CD4-positive, CD25-positive, alpha-beta regulatory T cell (primary cell): ENCODE data around the gene MMD. TPM values are rescaled to one million over a fixed set of nuclear protein-coding genes. Genes with fewer than 3 reads are reported as not detected.

Experiments used
- ATAC-seq, 2 donors: fragments of 150-1000 bp; cut with Tn5 transposase; one replicate each; pipeline ENCODE4 v1.10.0; 2021; ENCODE audit warnings: low read depth in 2 of 2, moderate number of reproducible peaks in 2 of 2, moderate library complexity in 1 of 2
- DNase-seq, 3 donors: peaks; one replicate each; pipeline versions ENCODE4 v3.0.0 to v3.0.0-alpha.2; 2012 to 2022; ENCODE audit warnings: mixed read lengths in 1 of 3
- H3K27ac ChIP-seq: one replicate; pipeline ENCODE4 v1.7.0; 2013; ENCODE audit warnings: mild to moderate bottlenecking, low read length; ENCODE audit not compliant: insufficient read depth, poor library complexity, severe bottlenecking
- H3K27me3 ChIP-seq: one replicate; pipeline ENCODE4 v1.7.0; 2013; ENCODE audit warnings: low read length; ENCODE audit not compliant: control insufficient read depth, insufficient read depth
- H3K36me3 ChIP-seq: one replicate; pipeline ENCODE4 v1.7.0; 2013; ENCODE audit warnings: mild to moderate bottlenecking, low read length, moderate library complexity; ENCODE audit not compliant: control insufficient read depth, insufficient read depth
- H3K4me1 ChIP-seq: 2 replicates; pipeline ENCODE4 v1.7.0; 2013; ENCODE audit warnings: mild to moderate bottlenecking, low read length; ENCODE audit not compliant: insufficient read depth, control insufficient read depth, poor library complexity, severe bottlenecking
- H3K4me3 ChIP-seq: one replicate; pipeline ENCODE4 v1.7.0; 2013; ENCODE audit warnings: low read depth, mild to moderate bottlenecking, low read length, moderate library complexity
- H3K9me3 ChIP-seq, 2 experiments: 1 replicate in 1 of 2; 2 replicates in 1 of 2; pipeline ENCODE4 v1.7.0; 2013; ENCODE audit warnings: low read length in 2 of 2, mild to moderate bottlenecking in 1 of 2, moderate library complexity in 1 of 2; ENCODE audit not compliant: control insufficient read depth in 2 of 2
- H3K27ac Mint-ChIP-seq, 3 donors: one replicate each; pipeline ENCODE4 v1.8.0; 2020 to 2022; ENCODE audit warnings: mild to moderate bottlenecking in 3 of 3, mixed read lengths in 3 of 3, moderate library complexity in 2 of 3
- H3K27me3 Mint-ChIP-seq: one replicate; pipeline ENCODE4 v1.8.0; 2022; ENCODE audit warnings: mild to moderate bottlenecking, mixed read lengths
- H3K36me3 Mint-ChIP-seq: one replicate; pipeline ENCODE4 v1.8.0; 2020; ENCODE audit warnings: mixed read lengths
- H3K4me1 Mint-ChIP-seq, 4 donors: one replicate each; pipeline ENCODE4 v1.8.0; 2020 to 2022; ENCODE audit warnings: mixed read lengths in 4 of 4, mild to moderate bottlenecking in 1 of 4
- H3K4me3 Mint-ChIP-seq, 4 donors: one replicate each; pipeline ENCODE4 v1.8.0; 2020 to 2022; ENCODE audit warnings: mild to moderate bottlenecking in 4 of 4, mixed read lengths in 4 of 4, moderate library complexity in 3 of 4
- H3K9me3 Mint-ChIP-seq, 7 donors: one replicate each; pipeline ENCODE4 v1.8.0; 2020 to 2022; ENCODE audit warnings: mixed read lengths in 7 of 7, mild to moderate bottlenecking in 3 of 7, moderate library complexity in 2 of 7
- polyA plus RNA-seq, 4 donors: library from polyadenylated mRNA; unstranded; fragments of 300-500 nt; fragmentation: Illumina TruSeq; gene quantifications; one replicate each; pipeline ENCODE4 v1.2.3, GENCODE V29; 2021
- total RNA-seq: library from RNA; stranded (reverse); gene quantifications from one replicate; pipeline ENCODE4 v1.2.3, GENCODE V29; 2022

MMD gene
- total and polyA plus RNA-seq, 5 donors from 2014 or later, result 10.1 to 17.8 (median 12.0) TPM

DNA sequence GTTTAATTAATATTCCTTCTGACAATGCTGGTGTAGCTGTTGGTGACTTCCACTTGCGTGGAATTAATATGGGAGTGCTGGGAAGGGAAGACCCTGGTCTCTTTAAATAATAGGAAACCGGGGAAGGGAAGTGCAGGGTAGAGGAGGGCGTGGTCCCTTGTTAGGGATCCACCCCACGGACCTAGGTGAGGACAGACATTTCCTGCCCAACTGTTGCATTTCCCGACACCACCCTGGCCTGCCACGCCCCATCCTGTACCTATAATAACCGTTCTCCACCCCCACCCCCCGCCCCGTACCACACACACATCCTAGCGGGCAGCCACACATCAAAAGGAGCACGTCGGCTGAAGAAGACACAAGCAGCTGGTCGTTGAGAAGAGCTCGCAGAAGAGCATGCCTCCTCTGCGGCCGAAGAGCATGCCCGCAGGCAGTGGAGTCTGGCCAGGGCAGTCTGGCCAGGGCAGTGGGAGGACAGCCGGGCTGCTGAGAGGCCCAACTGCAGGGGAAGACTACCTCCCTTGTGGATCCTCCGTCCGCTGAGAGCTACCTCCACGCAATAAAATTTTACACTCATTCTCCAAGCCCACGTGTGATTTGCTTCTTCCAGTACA lies 36.8 kb upstream of the MMD start:
- no peak overlapping the region for H3K4me3 ChIP-seq
- peaks cover 1% of the 10 kb centered on the region for H3K27me3 ChIP-seq
- H3K4me3 Mint-ChIP-seq, result no peak overlapping the region
- H3K27ac ChIP-seq, result no peak overlapping the region
- peaks cover 11% of the 10 kb centered on the region for H3K27me3 Mint-ChIP-seq
- DNase-seq, result peak in 1 of 3 donors; percentile 14
- H3K4me1 ChIP-seq, result no peaks in the 10 kb centered on the region
- H3K9me3 Mint-ChIP-seq, result peaks cover 0 to 1% (median 0%) of the 10 kb centered on the region in 7 donors
- no peaks in the 10 kb centered on the region for H3K36me3 Mint-ChIP-seq
- H3K9me3 ChIP-seq, result no peaks in the 10 kb centered on the region
- no peaks in the 10 kb centered on the region for H3K36me3 ChIP-seq
- no peak overlapping the region for H3K27ac Mint-ChIP-seq
- H3K4me1 Mint-ChIP-seq, result peaks cover 0 to 6% (median 4%) of the 10 kb centered on the region in 4 donors
- ATAC-seq, result no peak

DNA sequence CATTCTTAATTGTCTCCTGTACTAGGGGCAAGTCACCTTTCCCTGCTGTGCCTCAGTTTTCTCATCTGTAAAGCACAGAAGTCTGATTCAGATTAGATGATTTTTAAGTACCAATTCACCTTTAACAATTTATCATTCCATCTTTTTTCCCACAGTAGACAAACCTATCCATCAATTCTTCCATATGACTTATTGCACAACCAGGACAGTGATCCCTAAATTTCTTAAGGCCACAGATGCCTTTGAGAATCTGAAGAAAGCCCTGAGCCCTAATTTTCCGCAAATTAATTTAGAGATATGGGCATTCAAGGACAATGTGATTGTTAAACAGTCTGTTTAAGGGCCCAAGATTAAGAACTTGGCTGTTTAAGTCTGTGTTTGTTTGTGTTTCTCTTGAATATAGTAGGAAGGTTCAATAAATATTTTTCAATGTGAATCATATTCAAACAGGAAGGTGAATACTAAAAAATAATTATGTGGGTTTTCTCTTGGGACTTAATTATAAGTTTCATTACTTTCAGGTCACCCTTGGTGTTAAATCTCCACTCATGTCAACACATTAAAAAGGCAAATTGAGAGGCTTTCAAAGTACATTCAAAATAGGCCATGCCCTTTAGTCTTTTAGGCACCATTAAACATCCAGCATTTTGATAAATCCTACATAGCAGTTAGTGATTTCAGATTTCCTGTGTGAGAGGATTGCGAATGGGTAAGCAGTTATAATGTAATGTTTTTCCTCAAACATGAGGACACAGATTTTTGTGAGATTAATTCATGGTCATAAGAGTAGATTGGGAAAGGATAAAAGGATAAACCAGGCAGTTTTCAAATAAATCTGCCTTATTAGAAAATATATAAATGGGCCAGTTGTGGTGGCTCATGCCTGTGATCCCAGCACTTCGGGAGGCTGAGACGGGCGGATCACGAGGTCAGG lies 34.9 kb upstream of the MMD start:
- Mint-ChIP-seq H3K36me3 (no peaks in the 10 kb centered on the region), H3K27ac (peak overlapping the region in 1 of 3 donors; percentile 53), H3K4me3 (no peak overlapping the region), H3K4me1 (peaks cover 0 to 6% (median 4%) of the 10 kb centered on the region in 4 donors), H3K27me3 (peaks cover 11% of the 10 kb centered on the region), H3K9me3 (peaks cover 0 to 1% (median 0%) of the 10 kb centered on the region in 7 donors)
- no peak overlapping the region for H3K27ac ChIP-seq
- ATAC-seq, result no peak
- peaks cover 1% of the 10 kb centered on the region for H3K27me3 ChIP-seq
- no peaks in the 10 kb centered on the region for H3K36me3 ChIP-seq
- H3K4me1 ChIP-seq, result no peaks in the 10 kb centered on the region
- no peak for DNase-seq
- no peak overlapping the region for H3K4me3 ChIP-seq
- H3K9me3 ChIP-seq, result no peaks in the 10 kb centered on the region

GRCh38 chr17:55454906-55455474 lies 33.4 kb upstream of the MMD start:
- H3K4me1 ChIP-seq, result no peaks in the 10 kb centered on the region
- H3K27me3 ChIP-seq, result peaks cover 3% of the 10 kb centered on the region
- H3K4me3 ChIP-seq, result no peak overlapping the region
- H3K36me3 ChIP-seq, result no peaks in the 10 kb centered on the region
- H3K9me3 ChIP-seq, result no peaks in the 10 kb centered on the region
- H3K27ac ChIP-seq, result no peak overlapping the region
- ATAC-seq (no peak), DNase-seq (no peak)
- Mint-ChIP-seq H3K4me3 (no peak overlapping the region), H3K27ac (no peak overlapping the region), H3K36me3 (no peaks in the 10 kb centered on the region), H3K4me1 (peaks cover 0 to 6% (median 4%) of the 10 kb centered on the region in 4 donors), H3K27me3 (peaks cover 11% of the 10 kb centered on the region), H3K9me3 (peaks cover 0 to 1% (median 0%) of the 10 kb centered on the region in 7 donors)

DNA sequence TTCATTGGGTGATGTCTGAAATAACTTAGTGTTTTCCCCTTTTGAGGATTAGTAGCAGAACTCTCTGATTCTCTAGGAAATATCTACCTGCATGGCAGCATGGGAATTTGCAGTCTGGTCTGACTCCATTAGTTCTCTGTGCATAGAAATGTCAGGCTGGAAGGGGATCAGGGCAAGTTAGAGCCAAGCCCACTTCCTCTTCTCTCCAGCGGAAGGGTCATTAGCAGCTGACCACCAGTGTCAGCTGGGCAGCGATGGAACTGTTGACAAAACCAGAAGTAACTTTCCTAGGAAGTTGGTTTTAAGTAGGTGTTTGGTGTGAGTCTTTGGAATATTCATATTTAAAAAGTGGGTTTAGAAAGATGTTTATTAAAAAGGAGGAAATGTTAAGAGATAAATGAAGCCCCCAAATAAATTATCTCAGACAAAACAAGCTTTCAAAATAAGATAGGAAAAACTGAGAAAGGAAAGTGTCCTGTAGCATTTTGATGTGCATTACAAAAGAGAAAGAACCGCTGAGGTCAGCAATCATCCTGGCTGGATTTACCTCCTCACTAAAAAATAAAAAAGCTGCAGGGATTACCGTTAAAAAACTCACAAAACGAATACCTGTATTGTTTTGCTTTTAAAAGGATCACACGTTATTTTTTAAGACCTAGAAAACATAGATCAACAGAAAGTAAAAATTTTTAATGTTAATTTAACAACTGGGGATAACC lies 32.4 kb upstream of the MMD start:
- H3K4me3 Mint-ChIP-seq, result no peak overlapping the region
- H3K36me3 Mint-ChIP-seq, result no peaks in the 10 kb centered on the region
- H3K4me1 Mint-ChIP-seq, result peaks cover 0 to 6% (median 3%) of the 10 kb centered on the region in 4 donors

DNA sequence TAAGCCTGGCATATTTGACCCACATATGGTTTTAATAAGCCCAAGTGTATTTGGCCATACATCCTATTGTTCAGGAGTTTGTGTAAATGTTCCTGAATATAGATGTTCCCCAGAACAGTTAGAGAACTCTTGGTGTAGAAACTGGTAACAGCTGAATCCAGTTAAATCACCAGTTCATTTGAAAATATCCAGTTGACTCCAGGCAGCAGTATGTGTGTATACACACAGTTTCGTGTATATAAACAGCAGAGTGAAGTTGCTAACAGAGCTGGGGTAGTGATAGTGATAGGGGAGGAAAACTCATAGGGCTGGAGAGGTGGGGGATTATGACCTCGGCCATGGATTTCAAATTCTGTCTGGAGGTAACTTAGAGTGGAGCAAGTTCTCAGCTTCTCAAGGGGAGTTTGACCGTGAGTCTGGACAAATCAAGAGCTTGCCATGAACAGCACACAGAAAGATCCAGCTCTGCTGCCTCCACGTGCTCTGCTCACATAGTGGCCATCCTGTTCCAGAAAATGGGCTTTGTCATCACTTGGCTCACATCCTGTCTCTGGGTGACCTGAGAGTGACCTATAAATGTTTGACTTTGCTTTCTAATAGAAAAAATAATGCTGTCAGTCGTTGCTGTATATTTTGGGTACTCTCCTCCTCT lies 30.6 kb upstream of the MMD start:
- Histone ChIP-seq H3K4me3 (no peak overlapping the region), H3K4me1 (no peaks in the 10 kb centered on the region), H3K27me3 (peaks cover 5% of the 10 kb centered on the region), H3K27ac (no peak overlapping the region), H3K36me3 (no peaks in the 10 kb centered on the region), H3K9me3 (no peaks in the 10 kb centered on the region)
- Mint-ChIP-seq H3K27me3 (peaks cover 15% of the 10 kb centered on the region), H3K27ac (no peak overlapping the region), H3K36me3 (no peaks in the 10 kb centered on the region), H3K4me1 (no peaks in the 10 kb centered on the region), H3K9me3 (peaks cover 0 to 1% (median 0%) of the 10 kb centered on the region in 7 donors), H3K4me3 (peak overlapping the region in 1 of 4 donors; percentile 57)
- ATAC-seq (no peak), DNase-seq (no peak)

More for the DNA sequence above, 32.4 kb upstream of the MMD start:
- Histone ChIP-seq H3K9me3 (no peaks in the 10 kb centered on the region), H3K27me3 (peaks cover 5% of the 10 kb centered on the region), H3K4me3 (no peak overlapping the region), H3K4me1 (no peaks in the 10 kb centered on the region), H3K36me3 (no peaks in the 10 kb centered on the region), H3K27ac (no peak overlapping the region)
- no peak for ATAC-seq
- H3K27ac Mint-ChIP-seq, result no peak overlapping the region
- DNase-seq, result no peak
- H3K27me3 Mint-ChIP-seq, result peaks cover 15% of the 10 kb centered on the region
- H3K9me3 Mint-ChIP-seq, result peaks cover 0 to 1% (median 0%) of the 10 kb centered on the region in 7 donors

- Mint-ChIP-seq H3K27ac (no peak overlapping the region), H3K9me3 (peaks cover 0 to 1% (median 0%) of the 10 kb centered on the region in 7 donors), H3K4me3 (no peak overlapping the region), H3K36me3 (no peaks in the 10 kb centered on the region), H3K4me1 (no peaks in the 10 kb centered on the region), H3K27me3 (peaks cover 15% of the 10 kb centered on the region)
- Histone ChIP-seq H3K4me1 (no peaks in the 10 kb centered on the region), H3K9me3 (no peaks in the 10 kb centered on the region), H3K36me3 (no peaks in the 10 kb centered on the region), H3K27ac (no peak overlapping the region), H3K27me3 (peaks cover 5% of the 10 kb centered on the region), H3K4me3 (no peak overlapping the region)
- DNase-seq (no peak), ATAC-seq (no peak)
Measured at GRCh38 chr17:55451758-55452138, 30.1 kb upstream of the MMD start.

DNA sequence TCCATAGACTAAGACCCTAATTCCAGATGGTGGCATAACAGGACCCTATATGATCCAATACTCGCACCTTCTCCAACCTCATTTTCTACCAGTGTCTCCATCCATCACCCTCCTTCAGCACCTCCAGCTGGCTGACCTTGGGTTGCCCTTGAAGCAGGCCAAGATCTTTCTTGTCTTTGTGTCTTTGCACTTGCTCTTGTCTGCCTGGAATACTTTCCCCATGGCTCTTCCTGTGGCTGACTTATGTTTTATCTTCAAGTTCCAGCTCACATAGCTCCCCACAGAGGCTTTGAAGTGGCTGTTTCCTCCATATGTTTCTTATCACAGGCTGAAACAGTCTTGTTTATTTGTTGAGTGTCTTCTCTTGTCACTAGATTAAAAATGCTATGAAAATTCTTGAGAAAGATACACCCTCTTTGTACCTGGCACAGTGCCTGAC lies 29.6 kb upstream of the MMD start:
- Mint-ChIP-seq H3K9me3 (peaks cover 0 to 1% (median 0%) of the 10 kb centered on the region in 7 donors), H3K27me3 (peaks cover 11% of the 10 kb centered on the region), H3K27ac (no peak overlapping the region), H3K36me3 (no peaks in the 10 kb centered on the region), H3K4me1 (no peaks in the 10 kb centered on the region), H3K4me3 (no peak overlapping the region)
- peaks cover 5% of the 10 kb centered on the region for H3K27me3 ChIP-seq
- H3K27ac ChIP-seq, result no peak overlapping the region
- no peak overlapping the region for H3K4me3 ChIP-seq
- no peaks in the 10 kb centered on the region for H3K36me3 ChIP-seq
- ATAC-seq (no peak), DNase-seq (no peak)
- no peaks in the 10 kb centered on the region for H3K9me3 ChIP-seq
- H3K4me1 ChIP-seq, result no peaks in the 10 kb centered on the region
